Measurements from ENCODE around the gene TCF4.

- TF ChIP-seq EZH2 (IDR thresholded peaks at IDR 0.05) (no peak), POLR2AphosphoS5 (IDR thresholded peaks at IDR 0.05; ENCODE audit: borderline replicate concordance, low read depth, low read length) (no peak)
Measured at GRCh38 chr18:55457028-55457427, 131.0 kb downstream of the TCF4 start.
